Small intestine (tissue), 7 donors: Measurements from ENCODE around the gene PGS1. TPM values are rescaled to one million over a fixed set of nuclear protein-coding genes. Genes with fewer than 3 reads are reported as not detected.
A peak's percentile ranks its signal among the peaks of the same experiment; 100 is the strongest.

Source experiments
- DNase-seq, 2 donors: peaks; one replicate each; pipeline versions ENCODE4 v3.0.0 to v3.0.0-alpha.2; 2013
- FAIRE-seq: peaks from 2 replicates; lab custom pipeline; 2012; peaks lifted over from hg19 to GRCh38; lab: Jason Lieb, UNC
- H3K27ac ChIP-seq, 3 donors: one replicate each; pipeline ENCODE4 v1.5.1; 2013; ENCODE audit warnings: low read length in 2 of 3, mild to moderate bottlenecking in 2 of 3, control low read depth in 1 of 3, inconsistent platforms in 1 of 3, low read depth in 1 of 3, moderate library complexity in 1 of 3
- H3K27me3 ChIP-seq, 3 donors: one replicate each; pipeline ENCODE4 v1.6.1; 2013; ENCODE audit warnings: low read length in 3 of 3, inconsistent platforms in 1 of 3; ENCODE audit not compliant: control insufficient read depth in 3 of 3, insufficient read depth in 3 of 3
- H3K36me3 ChIP-seq, 3 donors: one replicate each; pipeline ENCODE4 v1.6.1; 2013; ENCODE audit warnings: low read length in 3 of 3, inconsistent platforms in 1 of 3, low read depth in 1 of 3, mild to moderate bottlenecking in 1 of 3, moderate library complexity in 1 of 3; ENCODE audit not compliant: control insufficient read depth in 3 of 3, insufficient read depth in 2 of 3
- H3K4me1 ChIP-seq, 3 donors: one replicate each; pipeline ENCODE4 v1.6.1; 2013; ENCODE audit warnings: low read length in 2 of 3, inconsistent platforms in 1 of 3, low read depth in 1 of 3, mild to moderate bottlenecking in 1 of 3, moderate library complexity in 1 of 3; ENCODE audit not compliant: control insufficient read depth in 3 of 3, insufficient read depth in 2 of 3
- H3K4me3 ChIP-seq, 3 donors: one replicate each; pipeline ENCODE4 v1.5.1; 2013; ENCODE audit warnings: low read length in 3 of 3, control low read depth in 1 of 3, inconsistent platforms in 1 of 3, low read depth in 1 of 3, mild to moderate bottlenecking in 1 of 3, moderate library complexity in 1 of 3
- H3K9me3 ChIP-seq, 2 donors: one replicate each; pipeline ENCODE4 v1.6.1; 2013; ENCODE audit warnings: low read depth in 1 of 2, low read length in 1 of 2; ENCODE audit not compliant: control insufficient read depth in 2 of 2, insufficient read depth in 1 of 2
- WGBS, 3 donors: extraction: QIAGEN DNeasy Blood & Tissue Kit; methylation state at CpG; one replicate each; pipeline ENCODE4 v1.1.7; 2013; 5-methylcytosine and 5-hydroxymethylcytosine counted together
- polyA plus RNA-seq, 4 donors: library from polyadenylated mRNA; stranded (reverse) in 3 of 4; unstranded in 1 of 4; fragments of 200-250 nt in 3 of 4; fragments of 120-200 nt in 1 of 4; gene quantifications; one replicate each; pipeline versions ENCODE4 v1.2.1 to v1.2.3, GENCODE V29; 2013
- donor health status: healthy with polysubstance abuse.
- donor health status: control.
- donor health status: control.
- donor health status: Bipolar disorder and iron deficiency.
- donor health status: healthy.

Gene PGS1
- polyA plus RNA-seq, 4 donors = 14.9 to 34.9 (median 20.5) TPM

GRCh38 chr17:78349891-78350642, 28.4 kb upstream of the PGS1 start:
- Histone ChIP-seq H3K9me3 (no peaks in the 10 kb centered on the region), H3K4me3 (no peak overlapping the region), H3K27ac (no peak overlapping the region), H3K4me1 (peaks cover 0 to 28% (median 13%) of the 10 kb centered on the region in 3 donors), H3K27me3 (peaks cover 0 to 36% (median 0%) of the 10 kb centered on the region in 3 donors), H3K36me3 (peaks cover 0 to 2% (median 0%) of the 10 kb centered on the region in 3 donors)
- DNase-seq (no peak), FAIRE-seq (no peak)
- 60 to 69% (median 67%) methylated on average over 4 of the region's 4 CpGs for WGBS, 3 donors

DNA sequence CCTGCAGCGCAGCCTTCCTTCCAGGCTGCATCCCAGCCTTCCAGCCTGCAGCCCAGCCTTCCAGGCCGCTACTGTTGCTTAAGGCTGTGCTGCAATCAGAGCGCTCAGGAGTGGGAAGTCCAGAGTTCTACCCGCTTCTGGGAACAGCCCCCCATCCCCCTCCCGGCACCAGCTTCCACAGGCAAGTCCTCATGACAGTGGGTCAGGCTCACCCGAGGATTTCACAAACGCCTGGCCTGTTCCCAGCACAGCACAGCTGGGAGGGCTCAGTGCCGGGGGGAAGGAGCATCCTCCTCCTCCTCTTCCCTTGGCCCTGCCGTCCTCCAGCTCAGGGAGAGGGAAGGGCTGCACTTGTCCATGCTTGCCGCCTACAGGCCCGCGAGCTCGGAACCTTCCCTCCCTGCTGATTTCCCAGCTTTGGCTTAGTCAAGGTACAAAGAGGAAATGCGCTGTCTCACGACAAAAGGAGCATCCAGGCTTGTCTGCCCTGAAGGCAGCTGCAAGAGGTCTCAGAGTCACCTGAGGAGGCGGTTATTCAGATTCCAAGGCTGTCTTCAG, 26.9 kb upstream of the PGS1 start:
- FAIRE-seq = no peak
- Histone ChIP-seq H3K27me3 (peaks cover 0 to 24% (median 0%) of the 10 kb centered on the region in 3 donors), H3K36me3 (peaks cover 0 to 7% (median 0%) of the 10 kb centered on the region in 3 donors), H3K4me3 (no peak overlapping the region), H3K27ac (peak overlapping the region in 2 of 3 donors; percentile 74 to 92), H3K4me1 (peaks cover 0 to 36% (median 13%) of the 10 kb centered on the region in 3 donors), H3K9me3 (no peaks in the 10 kb centered on the region)
- peak in 1 of 2 donors; percentile 79 for DNase-seq
- 27 to 45% (median 35%) methylated on average over 15 to 16 of the region's 16 CpGs for WGBS, 3 donors

DNA sequence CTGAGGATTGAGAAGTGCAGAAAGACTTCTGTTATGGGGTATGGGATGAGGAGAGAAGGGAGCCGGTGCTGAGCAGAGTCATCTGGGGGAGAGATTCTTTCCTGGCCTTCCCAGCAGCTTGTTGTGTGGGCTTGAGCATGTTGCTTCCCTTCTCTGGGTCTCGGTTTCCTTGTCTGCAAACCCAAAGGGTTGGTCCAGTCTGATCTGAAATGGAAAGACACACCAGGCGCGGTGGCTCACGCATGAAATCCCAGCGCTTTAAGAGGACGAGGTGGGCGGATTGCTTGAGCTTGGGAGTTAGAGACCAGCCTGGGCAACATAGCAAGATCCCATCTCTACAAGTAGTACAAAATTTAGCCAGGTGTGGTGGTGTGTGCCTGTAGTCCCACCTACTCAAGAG, 24.6 kb upstream of the PGS1 start:
- peak overlapping the region in 2 of 3 donors; percentile 62 to 63 for H3K27ac ChIP-seq
- no peak for DNase-seq
- H3K4me1 ChIP-seq = peaks cover 0 to 54% (median 18%) of the 10 kb centered on the region in 3 donors
- no peaks in the 10 kb centered on the region for H3K9me3 ChIP-seq
- no peak overlapping the region for H3K4me3 ChIP-seq
- FAIRE-seq = no peak
- 90 to 94% (median 90%) methylated on average over 8 of the region's 8 CpGs for WGBS, 3 donors
- peaks cover 0 to 26% (median 0%) of the 10 kb centered on the region in 3 donors for H3K36me3 ChIP-seq
- H3K27me3 ChIP-seq = peaks cover 0 to 33% (median 5%) of the 10 kb centered on the region in 3 donors

DNA sequence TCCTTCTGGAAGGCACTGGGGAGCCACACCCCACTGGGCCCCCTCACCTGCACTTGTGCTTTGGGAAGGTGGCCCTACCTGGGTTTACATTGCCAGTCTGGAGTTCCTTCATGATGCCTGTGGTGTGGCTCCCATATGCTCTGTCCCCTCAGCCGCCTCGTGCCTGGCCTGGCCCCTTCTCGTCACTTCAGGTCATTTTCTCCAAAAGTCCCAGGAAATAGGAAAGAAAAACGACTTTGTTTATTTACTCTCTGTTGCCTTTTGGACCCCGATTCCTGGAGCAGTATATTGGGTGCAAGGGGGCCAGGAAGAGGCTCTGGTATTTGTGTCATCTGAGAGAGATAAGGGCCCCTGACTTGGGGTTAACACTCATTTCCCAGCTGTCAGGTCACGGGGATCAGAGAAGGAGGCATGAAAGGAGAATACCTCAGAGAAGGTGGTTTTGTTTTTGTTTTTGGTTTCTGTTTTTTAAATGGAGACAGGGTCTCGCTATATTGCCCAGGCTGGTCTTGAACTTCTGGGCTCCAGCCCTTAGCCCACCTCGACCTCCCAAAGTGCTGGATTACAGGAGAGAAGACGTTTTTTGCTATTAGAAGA, 23.3 kb upstream of the PGS1 start:
- 49 to 62% (median 51%) methylated on average over 9 of the region's 9 CpGs for WGBS, 3 donors
- H3K27me3 ChIP-seq = peaks cover 0 to 37% (median 5%) of the 10 kb centered on the region in 3 donors
- no peak overlapping the region for H3K4me3 ChIP-seq
- peaks cover 0 to 26% (median 0%) of the 10 kb centered on the region in 3 donors for H3K36me3 ChIP-seq
- H3K4me1 ChIP-seq = peaks cover 0 to 54% (median 14%) of the 10 kb centered on the region in 3 donors
- FAIRE-seq = no peak
- peak overlapping the region in 1 of 3 donors; percentile 57 for H3K27ac ChIP-seq
- no peaks in the 10 kb centered on the region for H3K9me3 ChIP-seq
- no peak for DNase-seq

- Histone ChIP-seq H3K36me3 (peaks cover 0 to 26% (median 0%) of the 10 kb centered on the region in 3 donors), H3K27ac (peak overlapping the region in 1 of 3 donors; percentile 24), H3K9me3 (no peaks in the 10 kb centered on the region), H3K27me3 (peaks cover 0 to 34% (median 5%) of the 10 kb centered on the region in 3 donors), H3K4me3 (no peak overlapping the region), H3K4me1 (peaks cover 0 to 58% (median 14%) of the 10 kb centered on the region in 3 donors)
- 46 to 67% (median 56%) methylated on average over 3 of the region's 3 CpGs for WGBS, 3 donors
- no peak for DNase-seq
- no peak for FAIRE-seq
Observed at GRCh38 chr17:78355701-78356100, 22.7 kb upstream of the PGS1 start.

DNA sequence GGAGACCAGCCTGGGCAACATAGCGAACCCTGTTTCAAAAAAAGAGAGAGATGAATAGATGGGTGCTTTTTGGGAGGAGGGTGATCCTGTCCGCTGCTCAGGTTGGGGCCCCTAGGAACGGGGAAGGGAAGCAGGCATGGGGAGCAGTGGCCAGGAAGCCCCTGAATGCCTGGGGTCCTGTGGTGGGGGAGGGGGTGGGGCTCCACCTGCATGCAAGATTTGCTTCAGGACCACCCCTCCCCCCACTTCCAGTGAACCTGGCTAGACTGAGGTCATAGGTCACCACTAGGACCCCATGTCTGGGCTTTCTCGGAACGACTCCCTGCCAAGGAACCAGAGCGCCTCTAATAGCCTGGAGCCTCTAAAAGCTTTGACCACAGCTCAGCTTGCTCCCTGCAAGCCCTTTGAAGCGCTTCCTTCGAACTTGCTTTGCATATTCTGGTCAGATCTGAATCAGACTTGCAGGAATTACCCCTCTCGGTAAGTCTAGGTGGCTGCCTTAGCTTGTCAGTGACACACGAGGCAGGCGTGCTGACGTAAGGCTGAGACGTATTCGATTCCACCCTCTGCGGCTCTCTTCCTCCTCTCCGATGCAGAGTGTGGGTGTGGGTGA, 22.2 kb upstream of the PGS1 start:
- WGBS, 3 donors = 35 to 54% (median 44%) methylated on average over 16 of the region's 16 CpGs
- Histone ChIP-seq H3K4me3 (no peak overlapping the region), H3K9me3 (no peaks in the 10 kb centered on the region), H3K36me3 (peaks cover 0 to 26% (median 0%) of the 10 kb centered on the region in 3 donors), H3K27me3 (peaks cover 0 to 34% (median 5%) of the 10 kb centered on the region in 3 donors), H3K4me1 (peaks cover 0 to 59% (median 14%) of the 10 kb centered on the region in 3 donors), H3K27ac (peak overlapping the region in 1 of 3 donors; percentile 24)
- FAIRE-seq (no peak), DNase-seq (peak in 1 of 2 donors; percentile 66)

DNA sequence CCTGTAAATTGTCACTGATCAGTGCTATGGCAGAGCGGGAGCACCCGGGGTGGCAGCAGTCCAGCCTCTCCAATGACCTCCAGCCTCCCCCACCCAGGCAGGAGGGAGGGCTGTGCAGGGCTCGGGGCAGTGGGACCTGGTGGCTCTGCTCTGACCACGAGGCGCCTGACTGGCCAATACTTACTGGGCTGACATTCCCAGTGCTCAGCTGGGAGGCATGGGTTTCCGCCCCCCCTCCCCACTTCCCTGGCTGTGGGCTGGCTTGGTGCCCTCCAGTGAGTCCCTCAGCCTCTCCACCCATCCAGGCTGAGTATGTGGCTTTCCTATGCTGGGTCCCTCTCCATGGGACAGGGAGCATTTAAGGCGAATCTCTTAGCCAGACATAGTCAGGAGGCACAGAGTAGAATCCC, 21.3 kb upstream of the PGS1 start:
- Histone ChIP-seq H3K27me3 (peaks cover 0 to 26% (median 5%) of the 10 kb centered on the region in 3 donors), H3K36me3 (peaks cover 0 to 26% (median 0%) of the 10 kb centered on the region in 3 donors), H3K9me3 (no peaks in the 10 kb centered on the region), H3K4me3 (peak overlapping the region in 1 of 3 donors; percentile 45), H3K4me1 (peaks cover 0 to 50% (median 9%) of the 10 kb centered on the region in 3 donors), H3K27ac (peak overlapping the region in 1 of 3 donors; percentile 97)
- FAIRE-seq = no peak
- 56 to 61% (median 61%) methylated on average over 7 of the region's 7 CpGs for WGBS, 3 donors
- no peak for DNase-seq
